Common myeloid progenitor, CD34-positive (primary cell): ENCODE data around the gene PDZD7.

ENCODE experiments used
- CTCF ChIA-PET: fragments of 350-600 bp; sonication (Branson Sonifier 250); formaldehyde crosslinking; loops from one replicate; lab custom pipeline; 2021; ENCODE audit warnings: antibody characterized with exemption; lab: Charles Lee
- POLR2A ChIA-PET: fragments of 350-600 bp; sonication (Branson Sonifier 250); formaldehyde crosslinking; loops from one replicate; lab custom pipeline; 2021; ENCODE audit warnings: antibody characterized with exemption; lab: Charles Lee
- DNase-seq, 3 donors: peaks; one replicate each; pipeline versions ENCODE4 v3.0.0 to v3.0.0-alpha.2; 2013
- H3K27ac ChIP-seq, 2 experiments: 1 replicate in 1 of 2; 2 replicates in 1 of 2; pipeline ENCODE4 v1.7.0; 2013; ENCODE audit warnings: inconsistent platforms in 2 of 2, low read length in 2 of 2, mild to moderate bottlenecking in 2 of 2, low read depth in 1 of 2, moderate library complexity in 1 of 2; ENCODE audit not compliant: severe bottlenecking in 2 of 2, insufficient read depth in 1 of 2, poor library complexity in 1 of 2
- H3K27me3 ChIP-seq, 5 experiments: replicated peaks in 2 of 5; 1 replicate in 3 of 5; 2 replicates in 2 of 5; pipeline versions ENCODE4 v1.6.1 to v1.7.0; 2013; ENCODE audit warnings: low read length in 4 of 5, mild to moderate bottlenecking in 2 of 5, moderate library complexity in 2 of 5, inconsistent platforms in 1 of 5; ENCODE audit not compliant: insufficient read depth in 5 of 5, control insufficient read depth in 4 of 5
- H3K36me3 ChIP-seq, 4 experiments: 1 replicate in 2 of 4; 2 replicates in 2 of 4; pipeline versions ENCODE4 v1.6.1 to v1.7.0; 2013; ENCODE audit warnings: low read length in 3 of 4, control low read depth in 1 of 4, mild to moderate bottlenecking in 1 of 4; ENCODE audit not compliant: control insufficient read depth in 4 of 4, insufficient read depth in 4 of 4
- H3K4me1 ChIP-seq, 4 experiments: 1 replicate in 3 of 4; 2 replicates in 1 of 4; pipeline versions ENCODE4 v1.6.1 to v1.7.1; 2013; ENCODE audit warnings: low read length in 3 of 4, mild to moderate bottlenecking in 3 of 4, control low read depth in 1 of 4, inconsistent platforms in 1 of 4, moderate library complexity in 1 of 4; ENCODE audit not compliant: control insufficient read depth in 4 of 4, insufficient read depth in 4 of 4; ENCODE audit errors: control extremely low read depth in 1 of 4
- H3K4me3 ChIP-seq, 7 experiments: 1 replicate in 4 of 7; 2 replicates in 3 of 7; pipeline versions ENCODE4 v1.5.1 to v1.7.0; 2013; ENCODE audit warnings: mild to moderate bottlenecking in 7 of 7, low read length in 6 of 7, moderate library complexity in 6 of 7, inconsistent platforms in 2 of 7, low read depth in 2 of 7, control low read depth in 1 of 7; ENCODE audit not compliant: insufficient read depth in 4 of 7, control insufficient read depth in 1 of 7; ENCODE audit errors: extremely low read depth in 1 of 7
- H3K9me3 ChIP-seq, 5 experiments: 1 replicate in 4 of 5; 2 replicates in 1 of 5; pipeline versions ENCODE4 v1.6.1 to v1.7.1; 2013; ENCODE audit warnings: low read length in 4 of 5, mild to moderate bottlenecking in 2 of 5, inconsistent platforms in 1 of 5, low read depth in 1 of 5, moderate library complexity in 1 of 5; ENCODE audit not compliant: control insufficient read depth in 4 of 5, insufficient read depth in 2 of 5; ENCODE audit errors: control extremely low read depth in 1 of 5
- WGBS: methylation state at CpG from one replicate; pipeline ENCODE4 v1.1.5; 2013; ENCODE audit not compliant: insufficient coverage; 5-methylcytosine and 5-hydroxymethylcytosine counted together

The PDZD7 gene

DNA sequence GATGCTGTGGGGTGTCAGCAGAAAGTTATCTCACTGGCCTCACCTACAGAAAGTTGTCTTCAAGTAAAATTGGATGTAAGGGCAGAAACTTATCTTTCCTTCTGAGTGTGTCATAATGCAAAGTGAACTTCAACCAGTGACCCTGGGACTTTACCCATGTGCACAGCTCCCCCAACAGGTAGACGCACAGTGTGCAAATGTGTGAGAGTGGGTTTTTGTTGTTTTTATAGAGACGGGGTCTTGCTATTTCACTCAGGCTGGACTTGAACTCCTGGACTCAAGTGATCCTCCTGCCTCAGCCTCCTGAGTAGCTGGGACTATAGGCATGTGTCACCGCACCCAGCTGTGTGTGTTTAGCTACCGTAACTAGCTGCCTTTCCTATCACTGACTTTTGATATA, 24.5 kb upstream of the PDZD7 start:
- CTCF ChIA-PET, result interaction anchor here (6.9 to 67.5 kb wide), 4 partner anchors 12 to 85 kb away, joined by 56 to 1574 read pairs (median 818); partner anchors contain the start of genes KAZALD1, PDZD7 and SFXN3
- POLR2A ChIA-PET, result no interaction called here
- DNase-seq, result no peak
- Histone ChIP-seq H3K4me1 (peaks cover 8 to 37% (median 28%) of the 10 kb centered on the region in 4 experiments), H3K27me3 (peaks cover 0 to 13% (median 6%) of the 10 kb centered on the region in 5 experiments), H3K4me3 (no peak overlapping the region), H3K27ac (no peak overlapping the region), H3K36me3 (peaks cover 0 to 2% (median 0%) of the 10 kb centered on the region in 4 experiments), H3K9me3 (no peaks in the 10 kb centered on the region)
- WGBS, result 94% methylated on average over 2 of the region's 4 CpGs

DNA sequence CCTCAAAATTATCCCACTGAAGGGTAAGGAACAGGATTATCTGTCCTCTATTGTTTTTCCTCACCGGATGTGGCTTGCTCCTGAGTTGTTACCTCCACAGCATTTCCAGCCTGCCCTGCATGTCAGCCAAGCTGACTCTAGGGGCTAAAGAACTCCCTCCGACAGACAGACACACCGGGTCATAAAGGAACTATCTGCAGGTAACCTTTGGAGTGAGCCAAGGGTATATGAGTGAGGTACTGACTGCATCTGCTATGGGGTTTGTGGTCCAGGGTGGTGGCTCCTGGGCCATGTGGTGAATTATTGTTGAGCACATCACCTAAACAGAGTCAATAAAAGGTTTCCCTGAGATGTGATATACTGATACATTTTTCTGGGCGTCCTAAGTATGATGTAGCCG, 23.9 kb upstream of the PDZD7 start:
- Histone ChIP-seq H3K4me1 (peaks cover 8 to 36% (median 27%) of the 10 kb centered on the region in 4 experiments), H3K27me3 (peaks cover 0 to 18% (median 6%) of the 10 kb centered on the region in 5 experiments), H3K36me3 (peaks cover 0 to 2% (median 0%) of the 10 kb centered on the region in 4 experiments), H3K4me3 (no peak overlapping the region), H3K27ac (no peak overlapping the region), H3K9me3 (no peaks in the 10 kb centered on the region)
- CTCF ChIA-PET, result interaction anchor here (6.9 to 67.5 kb wide), 4 partner anchors 12 to 86 kb away, joined by 56 to 1574 read pairs (median 818); partner anchors contain the start of genes KAZALD1, PDZD7 and SFXN3
- POLR2A ChIA-PET, result interaction anchor here (0.8 kb wide), 1 partner anchor 8 kb away, joined by 4 read pairs; no protein-coding TSS in a partner anchor
- WGBS, result 81% methylated on average over 2 of the region's 5 CpGs
- DNase-seq, result peak in 2 of 3 donors; percentile 30 to 40

DNA sequence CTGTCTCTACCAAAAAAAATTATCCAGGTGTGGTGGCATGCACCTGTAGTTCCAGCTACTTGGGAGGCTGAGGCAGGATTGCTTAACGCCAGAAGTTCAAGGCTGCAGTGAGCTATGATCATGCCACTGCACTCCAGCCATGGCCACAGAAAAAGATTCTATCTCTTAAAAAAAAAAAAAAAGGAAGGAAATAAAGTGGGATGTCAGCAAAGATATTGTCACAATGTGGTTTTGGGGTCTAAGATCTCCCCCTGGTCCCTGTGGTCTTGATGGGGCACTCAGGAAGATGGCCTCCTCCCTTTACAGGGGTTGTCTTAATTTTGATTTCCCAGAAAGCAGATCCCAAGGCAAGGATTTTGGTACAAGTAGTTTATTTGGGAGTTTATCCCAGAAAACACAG, 23.4 kb upstream of the PDZD7 start:
- CTCF ChIA-PET, result interaction anchor here (6.9 to 67.5 kb wide), 4 partner anchors 11 to 86 kb away, joined by 56 to 1574 read pairs (median 818); partner anchors contain the start of genes KAZALD1, PDZD7 and SFXN3
- H3K27me3 ChIP-seq, result peaks cover under 1 to 23% (median 6%) of the 10 kb centered on the region in 5 experiments
- no peaks in the 10 kb centered on the region for H3K9me3 ChIP-seq
- H3K4me3 ChIP-seq, result peak overlapping the region in 1 of 7 experiments; percentile 25
- H3K4me1 ChIP-seq, result peaks cover 5 to 32% (median 23%) of the 10 kb centered on the region in 4 experiments
- H3K27ac ChIP-seq, result no peak overlapping the region
- H3K36me3 ChIP-seq, result peaks cover 0 to 2% (median 0%) of the 10 kb centered on the region in 4 experiments
- POLR2A ChIA-PET, result interaction anchor here (0.8 kb wide), 1 partner anchor 9 kb away, joined by 4 read pairs; no protein-coding TSS in a partner anchor
- WGBS, result no CpG with 5 or more reads among the region's 1 CpG
- peak; percentile 79 to 91 (median 90) for DNase-seq

GRCh38 chr10:101053516-101053915, 22.6 kb upstream of the PDZD7 start:
- Histone ChIP-seq H3K9me3 (no peaks in the 10 kb centered on the region), H3K27ac (no peak overlapping the region), H3K27me3 (peaks cover 8 to 32% (median 14%) of the 10 kb centered on the region in 5 experiments), H3K36me3 (peaks cover 0 to 2% (median 0%) of the 10 kb centered on the region in 4 experiments), H3K4me3 (no peak overlapping the region), H3K4me1 (peaks cover 5 to 37% (median 24%) of the 10 kb centered on the region in 4 experiments)
- ChIA-PET CTCF (interaction anchor here (6.9 to 67.5 kb wide), 4 partner anchors 10 to 87 kb away, joined by 56 to 1574 read pairs (median 818); partner anchors contain the start of genes KAZALD1, PDZD7 and SFXN3), POLR2A (no interaction called here)
- no peak for DNase-seq

- ChIA-PET POLR2A (interaction anchor here (0.6 kb wide), 1 partner anchor 9 kb away, joined by 3 read pairs; no protein-coding TSS in a partner anchor), CTCF (interaction anchor here (0.9 to 67.5 kb wide), 8 partner anchors 9 to 90 kb away, joined by 3 to 1574 read pairs (median 11); partner anchors contain the start of genes KAZALD1, PDZD7 and SFXN3)
- 96% methylated on average over 2 of the region's 3 CpGs for WGBS
- Histone ChIP-seq H3K9me3 (no peaks in the 10 kb centered on the region), H3K36me3 (peaks cover 0 to 2% (median 0%) of the 10 kb centered on the region in 4 experiments), H3K4me3 (no peak overlapping the region), H3K4me1 (peaks cover 5 to 42% (median 29%) of the 10 kb centered on the region in 4 experiments), H3K27me3 (peaks cover 8 to 44% (median 21%) of the 10 kb centered on the region in 5 experiments), H3K27ac (no peak overlapping the region)
- DNase-seq, result no peak
These were observed 21.4 kb upstream of the PDZD7 start for GRCh38 chr10:101052285-101052684.

- peak; percentile 56 to 73 (median 70) for DNase-seq
- 16% methylated on average over 32 of the region's 42 CpGs for WGBS
- CTCF ChIA-PET, result interaction anchor here (0.8 to 67.5 kb wide), 10 partner anchors 7 to 92 kb away, joined by 3 to 1574 read pairs (median 6); partner anchors contain the start of genes KAZALD1, PDZD7 and SFXN3
- POLR2A ChIA-PET, result interaction anchor here (0.8 to 1.0 kb wide), 3 partner anchors 13 to 32 kb away, joined by 3 read pairs; no protein-coding TSS in a partner anchor
- peaks cover 5 to 38% (median 29%) of the 10 kb centered on the region in 4 experiments for H3K4me1 ChIP-seq
- peak overlapping the region in 5 of 7 experiments; percentile 3 to 53 (median 17) for H3K4me3 ChIP-seq
- peaks cover 0 to 2% (median 0%) of the 10 kb centered on the region in 4 experiments for H3K36me3 ChIP-seq
- H3K9me3 ChIP-seq, result no peaks in the 10 kb centered on the region
- H3K27me3 ChIP-seq, result peaks cover 8 to 56% (median 24%) of the 10 kb centered on the region in 5 experiments
- no peak overlapping the region for H3K27ac ChIP-seq
These were observed 19.5 kb upstream of the PDZD7 start for GRCh38 chr10:101050208-101051069.
